Vagina (tissue), 2 donors: ENCODE measurements around the gene PAIP2B.

Experiments used
- POLR2A ChIP-seq, 2 donors: fragments of 450-650 bp; IDR thresholded peaks; one replicate each; pipeline ENCODE4 v1.6.1; 2017; ENCODE audit warnings: antibody characterized with exemption in 2 of 2, mild to moderate bottlenecking in 2 of 2, moderate library complexity in 2 of 2
- TF ChIP-seq, protein P1 (sequence below), 3 experiments: fragments of 450-650 bp in 2 of 3; fragments of 200-600 bp in 1 of 3; sonication (generic) in 1 of 3; IDR thresholded peaks; one replicate each; pipeline ENCODE4 v1.5.1; 2017 to 2019; ENCODE audit warnings: antibody characterized with exemption in 3 of 3, mild to moderate bottlenecking in 2 of 3, moderate library complexity in 2 of 3

GRCh38 chr2:71186973-71187372 is 39.9 kb downstream of the PAIP2B start:
- no peak for TF ChIP-seq POLR2A (IDR thresholded peaks at IDR 0.05)
- TF ChIP-seq, protein P1, sequence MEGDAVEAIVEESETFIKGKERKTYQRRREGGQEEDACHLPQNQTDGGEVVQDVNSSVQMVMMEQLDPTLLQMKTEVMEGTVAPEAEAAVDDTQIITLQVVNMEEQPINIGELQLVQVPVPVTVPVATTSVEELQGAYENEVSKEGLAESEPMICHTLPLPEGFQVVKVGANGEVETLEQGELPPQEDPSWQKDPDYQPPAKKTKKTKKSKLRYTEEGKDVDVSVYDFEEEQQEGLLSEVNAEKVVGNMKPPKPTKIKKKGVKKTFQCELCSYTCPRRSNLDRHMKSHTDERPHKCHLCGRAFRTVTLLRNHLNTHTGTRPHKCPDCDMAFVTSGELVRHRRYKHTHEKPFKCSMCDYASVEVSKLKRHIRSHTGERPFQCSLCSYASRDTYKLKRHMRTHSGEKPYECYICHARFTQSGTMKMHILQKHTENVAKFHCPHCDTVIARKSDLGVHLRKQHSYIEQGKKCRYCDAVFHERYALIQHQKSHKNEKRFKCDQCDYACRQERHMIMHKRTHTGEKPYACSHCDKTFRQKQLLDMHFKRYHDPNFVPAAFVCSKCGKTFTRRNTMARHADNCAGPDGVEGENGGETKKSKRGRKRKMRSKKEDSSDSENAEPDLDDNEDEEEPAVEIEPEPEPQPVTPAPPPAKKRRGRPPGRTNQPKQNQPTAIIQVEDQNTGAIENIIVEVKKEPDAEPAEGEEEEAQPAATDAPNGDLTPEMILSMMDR (IDR thresholded peaks at IDR 0.05) = no peak
